B cell (primary cell): ENCODE results near the gene NUP58. TPM values are rescaled to one million over a fixed set of nuclear protein-coding genes. Genes with fewer than 3 reads are reported as not detected.

Experiments used
- ATAC-seq: fragments of 200-7000 bp; cut with Tn5 transposase; one replicate; pipeline ENCODE4 v1.10.0; 2021; ENCODE audit warnings: low read depth, mild to moderate bottlenecking, moderate number of reproducible peaks, moderate library complexity
- CTCF ChIA-PET: fragments of 350-600 bp; sonication (Branson Sonifier 250); formaldehyde crosslinking; loops from one replicate; lab custom pipeline; 2021; ENCODE audit warnings: antibody characterized with exemption, inconsistent platforms; lab: Charles Lee
- POLR2A ChIA-PET: fragments of 350-600 bp; sonication (Branson Sonifier 250); formaldehyde crosslinking; loops from one replicate; lab custom pipeline; 2021; ENCODE audit warnings: antibody characterized with exemption; lab: Charles Lee
- DNase-seq: peaks from one replicate; pipeline ENCODE4 v3.0.0; 2013
- H2AFZ ChIP-seq: 2 replicates; pipeline ENCODE4 v1.6.1; 2012; ENCODE audit warnings: mild to moderate bottlenecking, low read depth, low read length; ENCODE audit not compliant: insufficient read depth, poor library complexity, severe bottlenecking
- H3K27ac ChIP-seq, 2 donors: 1 replicate in 1 of 2; 2 replicates in 1 of 2; pipeline ENCODE4 v1.5.1; 2012 to 2013; ENCODE audit warnings: low read length in 2 of 2, mild to moderate bottlenecking in 2 of 2, moderate library complexity in 1 of 2
- H3K27me3 ChIP-seq, 4 experiments: fragments of 200-600 bp in 1 of 4; sonication (generic) in 1 of 4; replicated peaks in 1 of 4; 1 replicate in 2 of 4; 2 replicates in 2 of 4; pipeline versions ENCODE4 v1.6.1 to v1.7.0; 2013 to 2016; ENCODE audit warnings: low read length in 3 of 4, mild to moderate bottlenecking in 2 of 4, mixed read lengths in 1 of 4, moderate library complexity in 1 of 4; ENCODE audit not compliant: insufficient read depth in 4 of 4, control insufficient read depth in 3 of 4; ENCODE audit errors: control extremely low read depth in 1 of 4
- H3K36me3 ChIP-seq, 2 experiments: replicated peaks in 1 of 2; 1 replicate in 1 of 2; 2 replicates in 1 of 2; pipeline versions ENCODE4 v1.6.1 to v1.7.1; 2013; ENCODE audit warnings: low read length in 1 of 2; ENCODE audit not compliant: insufficient read depth in 2 of 2, control insufficient read depth in 1 of 2; ENCODE audit errors: control extremely low read depth in 1 of 2, extremely low read depth in 1 of 2
- H3K4me1 ChIP-seq, 2 donors: fragments of 200-600 bp in 1 of 2; sonication (generic) in 1 of 2; 1 replicate in 1 of 2; 2 replicates in 1 of 2; pipeline versions ENCODE4 v1.5.1 to v1.6.1; 2013 to 2017; ENCODE audit warnings: low read length in 2 of 2; ENCODE audit not compliant: control insufficient read depth in 2 of 2, insufficient read depth in 2 of 2
- H3K4me2 ChIP-seq: replicated peaks from 2 replicates; pipeline ENCODE3; 2012; ENCODE audit warnings: mild to moderate bottlenecking, low read depth, low read length; ENCODE audit not compliant: poor library complexity, severe bottlenecking
- H3K4me3 ChIP-seq, 5 experiments: fragments of 200-600 bp in 1 of 5; sonication (generic) in 1 of 5; 1 replicate in 3 of 5; 2 replicates in 2 of 5; pipeline versions ENCODE4 v1.5.1 to v1.7.0; 2011 to 2016; ENCODE audit warnings: low read length in 4 of 5, mild to moderate bottlenecking in 4 of 5, low read depth in 2 of 5, control low read depth in 1 of 5, moderate library complexity in 1 of 5; ENCODE audit not compliant: insufficient read depth in 1 of 5; ENCODE audit errors: control extremely low read depth in 1 of 5, extremely low read depth in 1 of 5
- H3K79me2 ChIP-seq: fragments of 200-600 bp; sonication (generic); one replicate; pipeline ENCODE4 v1.6.0; 2016; ENCODE audit warnings: low read length; ENCODE audit not compliant: control insufficient read depth, insufficient read depth
- H3K9ac ChIP-seq: fragments of 200-600 bp; sonication (generic); 2 replicates; pipeline ENCODE4 v1.6.1; 2017; ENCODE audit warnings: mild to moderate bottlenecking, low read length, moderate library complexity
- H3K9me3 ChIP-seq, 3 donors: one replicate each; pipeline versions ENCODE4 v1.6.1 to v1.7.1; 2013; ENCODE audit warnings: low read length in 2 of 3; ENCODE audit not compliant: control insufficient read depth in 2 of 3, insufficient read depth in 1 of 3; ENCODE audit errors: control extremely low read depth in 1 of 3
- H4K20me1 ChIP-seq: 2 replicates; pipeline ENCODE4 v1.6.0; 2012; ENCODE audit warnings: mild to moderate bottlenecking, low read length; ENCODE audit not compliant: insufficient read depth, control insufficient read depth, poor library complexity, severe bottlenecking
- H3K27ac Mint-ChIP-seq: one replicate; pipeline ENCODE4 v1.8.0; 2021; ENCODE audit warnings: mixed read lengths
- H3K27me3 Mint-ChIP-seq: one replicate; pipeline ENCODE4 v1.8.0; 2021; ENCODE audit warnings: mixed read lengths
- H3K4me1 Mint-ChIP-seq: one replicate; pipeline ENCODE4 v1.8.0; 2021; ENCODE audit warnings: mixed read lengths
- H3K4me3 Mint-ChIP-seq: one replicate; pipeline ENCODE4 v1.8.0; 2021; ENCODE audit warnings: mixed read lengths
- H3K9me3 Mint-ChIP-seq: one replicate; pipeline ENCODE4 v1.8.0; 2022; ENCODE audit warnings: mixed read lengths; ENCODE audit not compliant: insufficient read depth
- CTCF ChIP-seq: fragments of 200-600 bp; IDR thresholded peaks from one replicate; pipeline ENCODE4 v1.8.0; 2022; ENCODE audit warnings: antibody characterized with exemption, mild to moderate bottlenecking
- EZH2 ChIP-seq: IDR thresholded peaks from 2 replicates; pipeline ENCODE4 v1.6.1; 2012; ENCODE audit warnings: borderline replicate concordance, low read depth, mild to moderate bottlenecking, moderate library complexity, low read length; ENCODE audit not compliant: insufficient read depth, poor library complexity, severe bottlenecking
- WGBS: methylation state at CpG from one replicate; pipeline ENCODE4 v1.1.5; 2013; ENCODE audit warnings: missing lambda C conversion rate; ENCODE audit not compliant: insufficient coverage; 5-methylcytosine and 5-hydroxymethylcytosine counted together
- intact Hi-C: fragments of 100-400 bp; cut with micrococcal nuclease; formaldehyde crosslinking; loops from one replicate; pipeline ENCODE4 v1.10.0; 2022
- polyA plus RNA-seq: library from polyadenylated mRNA; depleted of rRNA; stranded (reverse); fragments of >200 nt; gene quantifications from 2 replicates; pipeline ENCODE4 v1.2.3, GENCODE V29; 2012
- total RNA-seq, 2 donors: library from RNA; stranded (reverse); fragments of 120-200 nt in 1 of 2; gene quantifications; 1 replicate in 1 of 2; 2 replicates in 1 of 2; pipeline versions ENCODE4 v1.2.3 to v1.2.4, GENCODE V29; 2013 to 2022

Gene NUP58
- total and polyA plus RNA-seq, 2 donors (not counting 1 experiment from before 2014, with no cell fraction given) = 11.8 to 41.0 TPM

GRCh38 chr13:25276748-25277147 is 24.7 kb upstream of the NUP58 start:
- Histone ChIP-seq H3K27me3 (no peaks in the 10 kb centered on the region), H3K9ac (no peak overlapping the region), H4K20me1 (no peaks in the 10 kb centered on the region), H3K4me2 (no peak overlapping the region), H3K4me1 (peaks cover 4% of the 10 kb centered on the region in 2 donors), H3K36me3 (peaks cover 0 to 17% of the 10 kb centered on the region in 2 experiments), H3K27ac (no peak overlapping the region), H3K4me3 (no peak overlapping the region), H3K79me2 (peaks cover 54% of the 10 kb centered on the region), H2AFZ (no peak overlapping the region), H3K9me3 (no peaks in the 10 kb centered on the region)
- intact Hi-C loops = no loop called here
- H3K4me1 Mint-ChIP-seq = peaks cover 34% of the 10 kb centered on the region
- ChIA-PET POLR2A (no interaction called here), CTCF (interaction anchor here (1.8 to 2.2 kb wide), 2 partner anchors 10 kb away, joined by 3 to 6 read pairs; no protein-coding TSS in a partner anchor)
- TF ChIP-seq CTCF (no peak), EZH2 (no peak)
- H3K27me3 Mint-ChIP-seq = no peaks in the 10 kb centered on the region
- DNase-seq (no peak), ATAC-seq (no peak)
- no peak overlapping the region for H3K4me3 Mint-ChIP-seq
- H3K27ac Mint-ChIP-seq = no peak overlapping the region
- H3K9me3 Mint-ChIP-seq = no peaks in the 10 kb centered on the region
- no CpG with 5 or more reads among the region's 2 CpGs for WGBS

- H3K27me3 ChIP-seq = no peaks in the 10 kb centered on the region
- no peak overlapping the region for H3K27ac ChIP-seq
- H3K9ac ChIP-seq = no peak overlapping the region
- no peak for ATAC-seq
- Mint-ChIP-seq H3K27ac (no peak overlapping the region), H3K27me3 (no peaks in the 10 kb centered on the region), H3K4me1 (peaks cover 59% of the 10 kb centered on the region), H3K9me3 (no peaks in the 10 kb centered on the region), H3K4me3 (no peak overlapping the region)
- peaks cover 8% of the 10 kb centered on the region for H4K20me1 ChIP-seq
- H3K9me3 ChIP-seq = no peaks in the 10 kb centered on the region
- H3K79me2 ChIP-seq = peaks cover 86% of the 10 kb centered on the region
- DNase-seq = no peak
- intact Hi-C loops = loop anchor here (10.0 kb wide), 2 partner anchors 1006 to 1816 kb away; no protein-coding TSS in a partner anchor
- H3K4me3 ChIP-seq = no peak overlapping the region
- POLR2A ChIA-PET = no interaction called here
- no peaks in the 10 kb centered on the region for H3K36me3 ChIP-seq
- CTCF ChIA-PET = no interaction called here
- no peak overlapping the region for H3K4me2 ChIP-seq
- TF ChIP-seq EZH2 (no peak), CTCF (no peak)
- peaks cover 9 to 11% of the 10 kb centered on the region in 2 donors for H3K4me1 ChIP-seq
- H2AFZ ChIP-seq = no peak overlapping the region
These were observed 21.0 kb upstream of the NUP58 start for GRCh38 chr13:25280396-25280795.
